Caki2 (cell line): ENCODE data around the gene CFAP77. TPM values are rescaled to one million over a fixed set of nuclear protein-coding genes. Genes with fewer than 3 reads are reported as not detected.

ENCODE experiments used
- DNase-seq: peaks from one replicate; pipeline ENCODE4 v3.0.0-alpha.2; 2015; ENCODE audit warnings: low read depth
- in situ Hi-C: cut with HindIII; loops from 2 replicates; pipeline ENCODE4 v1.10.0; 2016; ENCODE audit warnings: low sequenced_read_pairs, low pct_unique_long_range_greater_than_20kb, mixed read lengths
- total RNA-seq: library from RNA; depleted of rRNA; stranded (reverse); fragments of >200 nt; shearing (Covaris generic); gene quantifications from 2 replicates; pipeline ENCODE4 v1.2.3, GENCODE V29; 2014; ENCODE audit warnings: low replicate concordance

The CFAP77 gene
- total RNA-seq, 1 experiment from 2014 or later: not detected

DNA sequence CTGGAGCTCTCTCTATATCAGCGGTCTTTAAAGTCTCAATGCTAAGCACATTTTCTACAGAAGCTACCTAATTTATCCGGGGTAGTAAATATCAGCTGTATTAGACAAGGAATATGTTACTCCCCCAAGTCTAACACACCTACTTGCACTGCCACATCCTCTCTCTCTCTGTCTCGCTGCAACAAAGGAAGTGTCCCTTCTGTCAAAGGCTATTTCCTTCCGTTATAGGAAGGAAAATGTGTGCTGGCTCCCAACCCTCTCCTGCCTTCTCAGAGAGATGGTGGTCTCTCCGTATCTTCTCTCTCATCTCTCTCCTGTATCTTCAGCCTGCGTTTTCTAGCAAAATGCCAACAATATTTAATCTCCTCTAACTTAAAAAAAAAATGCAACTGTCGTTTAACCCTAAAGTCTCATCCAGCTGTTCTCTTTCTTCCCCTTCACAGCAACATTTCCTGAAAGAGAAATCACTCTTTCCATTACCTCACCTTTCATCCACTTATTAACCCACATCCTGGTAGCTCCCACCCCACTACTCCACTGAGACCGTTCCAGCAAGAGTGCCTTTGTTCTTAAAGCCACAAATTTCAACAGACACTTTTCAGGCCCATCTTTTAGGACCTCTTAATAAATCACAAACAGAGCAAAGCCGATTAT lies 5.7 kb upstream of the CFAP77 start:
- no peak for DNase-seq
- in situ Hi-C loops: no loop called here

DNA sequence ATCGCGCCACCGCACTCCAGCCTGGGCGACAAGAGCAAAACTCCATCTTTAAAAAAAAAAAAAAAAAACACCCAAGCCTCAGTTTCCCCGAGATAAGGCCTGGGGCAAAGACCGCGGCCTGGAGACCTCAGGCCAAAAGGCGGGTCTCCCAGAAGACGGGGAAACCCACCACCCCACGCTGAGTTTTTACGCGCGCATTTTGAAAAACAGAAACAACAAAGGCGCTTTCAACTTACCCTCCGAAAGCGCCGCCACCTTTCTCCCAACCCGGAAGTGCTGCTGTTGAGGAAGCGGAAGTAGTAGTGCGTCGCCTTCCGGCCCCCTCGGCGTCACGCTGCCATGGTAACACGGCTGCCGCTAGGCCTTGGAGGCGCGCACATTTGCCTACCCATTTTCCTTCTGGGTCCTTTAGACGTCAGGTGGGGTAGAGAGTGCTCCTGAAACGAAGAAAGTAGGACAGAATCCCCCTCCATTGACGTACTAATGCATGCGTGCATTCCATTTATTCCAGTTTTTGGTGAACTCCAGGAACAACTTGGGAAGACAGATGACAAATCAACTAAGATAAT lies 3.4 kb upstream of the CFAP77 start, which contains the start of gene TTF1:
TSS of gene TTF1 (minus strand) at position 287 of the 569 bp plus-strand sequence. CDS start 4,019 bp downstream, outside the sequence.
- DNase-seq: peak; percentile 78
- in situ Hi-C loops: no loop called here

DNA sequence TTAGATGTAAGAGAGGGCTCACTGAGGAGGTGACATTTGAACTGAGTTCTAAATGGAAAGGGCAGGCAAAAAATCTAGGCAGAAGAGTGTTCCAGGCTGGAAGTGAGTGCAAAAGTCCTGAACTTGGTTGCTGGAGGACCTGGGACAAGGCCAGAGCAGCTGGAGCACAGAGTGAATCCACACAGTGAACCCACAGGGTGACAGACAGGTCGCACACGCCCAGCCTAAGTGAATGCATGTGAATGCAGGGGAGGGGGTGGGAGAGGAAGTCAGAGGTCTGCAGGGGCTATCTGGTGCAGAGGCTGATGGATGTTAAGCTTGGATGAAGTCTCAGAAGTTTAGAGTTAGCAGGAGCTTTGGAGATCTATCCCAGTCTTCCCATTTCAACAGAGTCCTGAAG lies 2.8 kb upstream of the CFAP77 start:
- in situ Hi-C loops: no loop called here

DNA sequence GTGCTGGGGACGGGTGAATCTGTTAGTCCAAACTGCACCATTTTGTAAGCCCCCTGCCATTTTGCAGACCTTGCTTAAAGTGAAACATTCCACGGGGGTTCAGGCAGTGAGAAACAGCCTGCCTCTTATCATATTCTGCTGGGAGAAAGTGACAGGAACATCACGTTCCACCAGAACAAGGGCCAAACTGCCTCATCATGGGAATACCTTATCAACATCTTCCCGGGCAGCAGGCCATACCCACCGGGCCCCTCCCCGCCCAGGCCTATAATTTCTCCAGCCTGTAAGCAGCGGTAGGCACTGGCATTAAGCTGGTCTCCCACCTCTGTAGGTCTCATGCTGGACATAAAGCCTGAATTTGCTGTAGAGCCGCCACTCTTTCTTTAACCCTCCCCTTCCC lies 1.5 kb upstream of the CFAP77 start:
- DNase-seq: no peak
- in situ Hi-C loops: no loop called here

More for the DNA sequence above, 2.8 kb upstream of the CFAP77 start:
- DNase-seq: no peak

DNA sequence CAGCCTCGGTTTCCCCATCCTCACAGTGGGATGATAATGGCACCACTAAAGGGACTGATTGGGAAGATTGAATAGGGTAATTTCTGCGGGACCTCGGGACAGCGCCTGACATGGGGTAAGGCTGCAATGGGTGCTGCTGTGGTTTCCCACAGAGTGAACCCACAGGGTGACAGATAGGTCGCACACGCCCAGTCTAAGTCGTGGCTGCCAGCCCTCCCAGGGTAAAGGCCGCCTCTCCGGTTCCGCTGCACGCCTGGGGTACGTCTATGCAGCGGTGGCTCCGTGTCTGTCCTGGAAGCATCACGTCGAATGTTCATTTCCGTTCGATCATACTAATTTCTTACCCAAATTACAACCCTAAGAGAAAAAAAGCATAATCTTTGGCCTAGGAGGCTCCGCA lies 631 bp downstream of the CFAP77 start:
- no peak for DNase-seq
- in situ Hi-C loops: no loop called here

DNA sequence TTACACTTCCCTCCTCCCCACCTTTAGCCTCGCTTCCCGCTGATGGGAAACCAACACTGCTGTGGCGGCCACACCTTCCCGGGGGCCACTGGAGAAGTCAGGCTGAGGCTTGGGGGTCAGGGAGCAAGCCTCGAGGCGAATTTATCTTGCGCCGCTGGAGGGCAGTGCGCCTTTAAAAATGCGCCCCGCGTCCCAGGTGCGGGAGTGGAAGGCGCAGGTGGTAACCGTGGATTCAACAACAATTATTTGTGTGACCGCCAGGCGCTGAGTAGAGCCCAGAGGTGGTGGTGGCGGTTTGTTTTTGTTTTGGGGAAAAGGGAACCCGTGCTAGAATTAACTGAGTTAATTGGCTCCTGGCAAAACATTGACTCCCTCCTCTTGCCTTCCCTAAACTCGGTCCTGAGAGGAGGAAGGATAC lies 1.1 kb downstream of the CFAP77 start:
- in situ Hi-C loops: no loop called here
- DNase-seq: peak; percentile 18

DNA sequence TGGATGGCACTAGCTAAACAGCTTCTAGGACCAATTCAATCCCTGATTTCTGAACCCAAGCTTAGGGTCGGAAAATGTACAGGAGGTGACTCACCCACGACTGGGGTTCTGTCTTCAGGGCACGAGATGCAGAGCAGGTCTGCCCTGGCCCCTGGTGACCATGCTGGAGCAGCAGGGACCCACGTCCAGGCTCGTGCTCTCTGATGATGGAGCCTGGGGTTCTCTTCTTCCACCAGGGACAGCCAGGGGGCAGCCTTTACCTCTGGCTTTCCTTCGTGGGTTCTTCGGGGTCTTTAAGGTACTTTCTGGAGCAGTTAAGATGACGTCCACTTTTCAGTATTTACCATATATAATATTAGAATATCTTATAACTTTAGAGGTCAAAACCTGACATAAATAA lies 2.1 kb downstream of the CFAP77 start:
- DNase-seq: no peak
- in situ Hi-C loops: no loop called here

DNA sequence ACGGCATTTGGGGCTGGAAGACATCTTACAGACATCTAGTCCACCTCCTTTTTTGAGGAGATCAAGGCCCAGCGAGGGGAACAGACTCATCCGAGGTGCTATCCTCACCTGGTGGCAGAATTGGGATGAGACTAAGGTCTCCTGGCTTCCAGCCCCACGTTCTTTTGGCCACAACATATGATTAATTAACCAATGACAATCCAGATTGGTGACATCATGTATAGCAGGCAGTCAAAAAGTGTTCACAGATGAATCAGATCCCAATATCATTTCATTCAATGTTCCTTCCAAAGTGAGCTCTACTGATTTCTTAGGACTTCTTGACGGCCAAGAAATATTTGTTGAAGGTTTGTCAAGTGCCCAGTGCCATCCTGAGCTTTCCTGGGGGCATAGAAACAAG lies 3.9 kb downstream of the CFAP77 start:
- in situ Hi-C loops: no loop called here

DNA sequence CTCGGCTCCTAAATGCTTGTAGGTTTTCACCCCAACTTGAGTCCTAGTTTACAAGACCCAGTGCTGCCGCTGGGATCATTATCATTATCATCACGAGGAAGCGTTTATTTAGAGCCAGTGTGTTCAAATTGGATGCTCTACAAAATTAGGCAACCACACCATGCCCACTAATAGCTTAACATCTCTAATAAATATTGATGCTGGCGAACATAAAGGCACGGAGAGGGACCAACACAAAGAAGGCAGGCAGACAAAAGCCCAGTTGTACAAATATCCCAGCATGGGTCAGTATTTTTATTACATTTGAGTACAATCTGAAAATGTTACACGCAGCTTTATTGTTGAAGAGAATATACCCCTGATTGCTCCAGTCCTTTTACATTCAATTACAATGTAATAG lies 4.7 kb downstream of the CFAP77 start:
- in situ Hi-C loops: no loop called here
- no peak for DNase-seq

More for the DNA sequence above, 3.9 kb downstream of the CFAP77 start:
- no peak for DNase-seq

DNA sequence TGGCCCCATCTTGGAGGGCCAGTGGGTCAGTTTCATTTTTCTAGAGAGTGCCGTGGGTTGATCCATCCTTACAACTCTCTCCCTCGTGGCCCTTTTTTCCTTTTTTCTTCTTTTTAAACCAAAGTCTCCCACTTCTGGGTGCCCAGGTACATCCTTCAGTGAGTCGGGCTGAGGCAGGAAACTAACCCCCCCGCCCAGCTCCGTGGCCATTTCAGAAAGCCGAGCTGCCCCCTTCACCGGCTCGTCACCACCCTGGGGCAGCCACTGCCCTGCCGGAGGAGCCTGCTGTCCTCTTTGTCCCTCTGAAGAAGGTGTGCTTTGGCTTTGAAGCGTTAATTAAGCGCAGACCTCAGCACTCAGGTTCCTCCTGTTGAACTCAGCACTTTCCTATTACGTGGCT lies 5.2 kb downstream of the CFAP77 start:
- in situ Hi-C loops: no loop called here
- DNase-seq: no peak

DNA sequence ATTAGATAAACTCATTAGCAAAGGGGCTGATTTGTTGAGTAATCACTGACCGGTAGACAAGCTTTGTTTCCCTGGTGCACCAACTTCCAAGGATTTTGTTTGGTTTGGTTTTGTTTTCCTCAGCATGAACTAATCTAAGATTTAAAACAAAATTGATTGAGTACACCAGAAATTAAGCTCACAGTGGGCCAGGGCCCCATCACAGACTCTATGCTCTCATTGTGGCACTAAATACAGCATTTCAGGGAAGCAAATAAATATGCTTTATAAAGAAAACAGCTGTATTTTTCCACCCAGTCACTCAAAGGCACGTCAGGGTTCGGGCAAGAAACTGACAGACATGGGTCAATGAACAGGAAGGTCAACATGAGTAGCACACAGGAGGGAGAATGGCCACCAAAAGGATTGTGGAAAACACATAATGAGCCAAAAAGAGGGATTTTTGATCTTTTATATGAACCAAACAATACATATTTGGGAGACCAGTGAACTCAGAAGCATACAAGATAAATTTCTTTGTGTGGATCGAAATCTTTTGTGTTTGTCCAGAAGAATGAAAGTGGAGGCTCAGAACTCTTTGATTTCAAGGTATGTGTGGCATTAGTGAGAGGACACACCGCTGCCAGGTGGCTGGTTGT lies 8.8 kb downstream of the CFAP77 start:
- in situ Hi-C loops: no loop called here
- no peak for DNase-seq

DNA sequence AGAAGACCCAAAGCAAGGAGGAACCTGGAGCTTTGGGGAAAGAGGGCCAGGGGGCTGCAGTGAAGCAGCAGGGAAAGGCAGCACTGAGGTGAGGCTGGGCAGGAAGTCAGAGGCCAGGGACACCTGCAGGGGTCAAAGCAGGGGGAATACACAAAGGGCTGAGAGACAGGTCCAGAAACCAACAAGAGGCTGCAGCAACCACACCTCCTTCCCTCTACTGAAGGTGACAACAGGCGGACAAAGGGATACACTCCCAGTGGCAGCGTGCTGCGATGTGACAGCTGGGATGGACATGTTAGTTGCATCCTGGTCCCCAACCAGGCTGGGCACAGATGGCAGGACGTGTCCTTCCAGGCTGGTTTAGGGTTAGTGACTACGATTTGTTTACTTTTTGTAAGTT lies 12.6 kb downstream of the CFAP77 start:
- in situ Hi-C loops: no loop called here

DNA sequence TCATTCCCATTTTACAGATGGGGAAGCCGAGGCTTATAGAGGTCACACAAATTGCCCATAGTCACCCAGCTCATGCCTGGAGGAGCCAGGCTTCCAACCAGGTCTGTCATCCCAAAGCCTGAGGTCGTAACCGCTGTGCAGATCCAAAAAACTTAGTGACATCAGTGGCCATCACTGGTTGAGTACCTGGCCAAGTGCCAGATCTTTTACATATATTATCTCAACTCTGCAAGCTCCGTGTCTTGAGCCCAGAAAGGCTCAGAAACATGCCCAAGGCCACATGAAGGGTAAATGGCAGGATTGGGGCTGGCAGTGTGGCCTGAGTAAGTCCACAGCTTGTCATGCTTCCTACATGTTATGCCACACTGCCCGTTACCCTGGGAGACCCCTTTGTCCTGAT lies 13.5 kb downstream of the CFAP77 start:
- in situ Hi-C loops: no loop called here
- no peak for DNase-seq

More for the DNA sequence above, 12.6 kb downstream of the CFAP77 start:
- no peak for DNase-seq

DNA sequence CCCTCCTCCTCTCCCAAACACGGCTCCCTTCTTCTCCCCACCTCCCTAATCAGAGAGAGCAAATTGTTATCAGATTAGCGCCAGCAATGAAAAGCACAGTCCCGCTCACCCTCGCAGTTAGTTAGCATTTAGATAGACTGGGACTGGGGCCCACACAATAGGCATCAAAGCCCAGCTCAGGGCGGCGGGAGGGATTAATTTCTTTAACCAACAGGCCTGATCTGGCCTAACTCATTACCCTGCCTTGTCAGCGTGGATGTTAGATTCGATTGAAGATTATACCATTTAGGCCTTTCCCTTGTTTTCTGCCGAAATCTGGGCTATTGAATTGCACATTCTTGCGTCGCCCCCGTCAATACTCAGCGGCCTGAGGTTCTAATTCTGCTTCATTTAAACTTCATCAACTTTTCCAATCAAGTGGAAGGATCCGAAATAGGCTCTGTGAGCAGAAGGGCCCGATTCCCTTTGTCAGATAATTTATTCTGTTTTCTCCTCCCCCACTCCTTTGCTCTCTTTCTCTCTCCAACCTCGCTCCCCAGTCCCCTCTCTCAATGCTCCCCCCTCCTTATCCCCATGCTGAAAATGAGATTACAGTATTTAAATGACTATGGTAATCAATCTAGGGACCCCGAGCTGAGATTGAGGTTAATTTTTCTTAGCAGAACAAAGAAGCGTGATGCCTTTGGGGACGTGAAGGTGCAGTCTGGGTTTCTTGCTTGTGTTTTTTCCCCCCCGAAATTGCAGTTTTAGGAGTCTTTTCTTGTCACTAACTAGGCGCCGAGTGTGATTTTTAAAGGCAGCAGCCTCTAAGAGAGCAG lies 15.1 kb downstream of the CFAP77 start:
- in situ Hi-C loops: no loop called here
- no peak for DNase-seq

DNA sequence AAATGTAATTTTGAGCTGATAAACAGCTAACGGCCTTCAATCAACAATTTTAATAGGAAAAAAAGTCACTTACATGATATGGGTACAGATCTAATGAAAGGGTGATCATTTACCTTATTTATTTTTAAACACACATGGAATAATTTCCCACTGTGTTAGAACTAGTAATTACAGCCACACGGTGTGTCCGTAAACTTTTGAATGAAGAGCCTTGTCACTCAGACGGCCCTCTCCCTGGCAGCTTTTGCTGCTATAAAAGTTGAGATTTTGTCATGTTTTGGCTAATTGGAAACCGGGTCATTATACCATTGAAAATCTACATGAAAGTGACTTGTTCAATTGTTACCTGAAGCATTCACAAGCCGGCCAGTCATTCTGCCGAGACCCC lies 15.7 kb downstream of the CFAP77 start:
- no peak for DNase-seq
- in situ Hi-C loops: no loop called here

DNA sequence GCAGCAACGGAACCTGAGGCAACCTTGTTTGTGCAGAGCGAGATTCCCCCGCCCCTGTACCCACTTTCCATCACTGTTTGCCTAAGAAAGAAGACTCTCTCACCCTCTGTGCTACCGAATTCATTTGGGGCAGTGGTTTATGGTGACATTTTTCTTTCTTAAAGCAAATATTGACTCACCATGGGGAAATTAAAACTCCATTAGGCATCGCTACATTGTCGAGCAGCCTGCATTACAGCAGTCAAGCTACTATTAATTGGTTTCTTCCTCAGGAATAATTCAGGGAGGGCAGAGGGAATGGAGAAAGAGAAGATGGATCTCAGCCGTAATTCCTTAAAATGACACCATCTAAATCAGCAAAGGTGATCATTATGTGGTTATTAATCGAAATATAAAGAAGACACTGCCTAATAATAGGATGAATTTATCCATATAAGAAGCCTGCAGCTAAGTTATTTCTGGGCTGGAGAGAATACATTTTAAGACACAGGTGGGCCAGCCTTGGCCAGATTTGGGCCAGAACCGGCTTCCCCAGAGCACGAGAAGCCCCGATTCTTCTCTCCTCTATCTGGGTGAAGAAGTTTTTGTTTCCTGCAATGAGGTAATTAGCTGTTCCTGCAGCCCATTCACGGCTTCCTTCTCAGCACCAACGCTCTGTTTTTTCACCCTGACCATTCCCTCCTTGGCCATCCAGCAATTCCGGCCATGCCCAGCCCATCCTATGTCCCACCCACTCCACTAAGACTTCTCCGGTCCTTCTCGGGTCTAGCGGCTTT lies 16.8 kb downstream of the CFAP77 start:
- no peak for DNase-seq
- in situ Hi-C loops: no loop called here

DNA sequence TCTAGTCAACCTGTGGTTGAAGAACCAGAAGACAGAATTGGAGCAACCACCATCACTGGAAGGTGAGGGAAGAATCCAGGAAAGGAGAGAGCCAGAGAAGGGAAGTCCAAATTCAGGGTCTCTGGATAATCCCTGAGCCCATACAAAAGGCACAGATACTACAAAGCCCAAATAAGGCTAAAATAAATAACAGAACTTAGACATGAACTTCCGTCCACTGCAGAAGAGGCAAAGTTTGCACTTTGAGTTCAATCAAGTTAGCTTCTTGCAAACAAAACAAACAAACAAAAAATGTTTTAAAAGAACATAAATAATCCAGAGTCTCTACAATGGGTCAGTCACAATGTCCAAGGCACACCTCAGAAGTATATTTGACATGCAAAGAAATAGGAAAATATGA lies 21.0 kb downstream of the CFAP77 start:
- in situ Hi-C loops: no loop called here
- no peak for DNase-seq

DNA sequence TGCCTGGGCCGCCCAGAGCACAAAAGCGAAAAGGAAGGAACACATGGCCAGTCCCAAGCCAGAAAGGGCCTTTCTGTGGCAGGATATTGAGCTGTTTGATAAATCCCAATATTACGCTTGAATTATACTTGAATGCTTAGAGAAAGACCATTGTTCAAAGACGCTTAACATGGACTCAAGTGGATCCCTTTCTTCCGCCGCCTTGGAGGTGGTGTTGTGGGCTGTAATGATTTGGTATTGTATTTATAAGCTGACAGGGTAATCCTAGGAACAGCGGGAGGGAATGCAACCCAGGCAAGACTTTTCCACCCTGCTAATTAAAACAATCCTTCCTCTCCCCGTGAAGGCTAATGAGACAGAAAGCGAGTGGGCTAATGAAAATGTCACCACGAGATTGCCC lies 24.9 kb downstream of the CFAP77 start:
- DNase-seq: no peak
- in situ Hi-C loops: no loop called here
